HEK293 (cell line): ENCODE results near the gene ANKRD40.

Source experiments
- CTCF ChIP-seq: fragments of 450-650 bp; formaldehyde crosslinking; IDR thresholded peaks from 2 replicates; pipeline ENCODE4 v1.5.1; 2016; ENCODE audit warnings: missing biosample characterization, missing genetic modification characterization
- GLIS2 ChIP-seq: fragments of 450-650 bp; formaldehyde crosslinking; IDR thresholded peaks from 2 replicates; pipeline ENCODE4 v1.5.1; 2016; ENCODE audit warnings: missing biosample characterization, missing genetic modification characterization
- TCF7L2 ChIP-seq: IDR thresholded peaks from 2 replicates; pipeline ENCODE4 v1.6.1; 2011; ENCODE audit warnings: low read depth, mild to moderate bottlenecking, inconsistent platforms, low read length, moderate library complexity, borderline replicate concordance
- ZBTB17 ChIP-seq: fragments of 450-650 bp; formaldehyde crosslinking; IDR thresholded peaks from 2 replicates; pipeline ENCODE4 v1.5.1; 2016; ENCODE audit warnings: missing biosample characterization, missing genetic modification characterization
- ZBTB20 ChIP-seq: fragments of 450-650 bp; formaldehyde crosslinking; IDR thresholded peaks from 2 replicates; pipeline ENCODE4 v1.5.1; 2016; ENCODE audit warnings: missing biosample characterization, missing genetic modification characterization
- ZNF2 ChIP-seq: fragments of 450-650 bp; formaldehyde crosslinking; IDR thresholded peaks from 2 replicates; pipeline ENCODE4 v1.5.1; 2016; ENCODE audit warnings: missing biosample characterization, missing genetic modification characterization
- ZNF221 ChIP-seq: fragments of 450-650 bp; formaldehyde crosslinking; IDR thresholded peaks from 2 replicates; pipeline ENCODE4 v1.5.1; 2017; ENCODE audit warnings: missing biosample characterization, missing genetic modification characterization, borderline replicate concordance
- ZNF23 ChIP-seq: fragments of 450-650 bp; formaldehyde crosslinking; IDR thresholded peaks from 2 replicates; pipeline ENCODE4 v1.5.1; 2016; ENCODE audit warnings: missing biosample characterization, missing genetic modification characterization, borderline replicate concordance
- ZNF266 ChIP-seq: fragments of 450-650 bp; formaldehyde crosslinking; IDR thresholded peaks from 2 replicates; pipeline ENCODE4 v1.5.1; 2016; ENCODE audit warnings: missing biosample characterization, missing genetic modification characterization, low read depth
- ZNF341 ChIP-seq: fragments of 450-650 bp; formaldehyde crosslinking; IDR thresholded peaks from 2 replicates; pipeline ENCODE4; 2016; ENCODE audit warnings: low read depth, missing biosample characterization, missing genetic modification characterization
- ZNF350 ChIP-seq: fragments of 450-650 bp; formaldehyde crosslinking; IDR thresholded peaks from 2 replicates; pipeline ENCODE4 v1.5.0; 2017; ENCODE audit warnings: missing biosample characterization, mild to moderate bottlenecking, missing genetic modification characterization
- ZNF394 ChIP-seq: fragments of 450-650 bp; formaldehyde crosslinking; IDR thresholded peaks from 2 replicates; pipeline ENCODE4 v1.5.1; 2016; ENCODE audit warnings: missing biosample characterization, missing genetic modification characterization, mild to moderate bottlenecking, moderate library complexity, borderline replicate concordance
- ZNF398 ChIP-seq: fragments of 450-650 bp; formaldehyde crosslinking; IDR thresholded peaks from 2 replicates; pipeline ENCODE4 v1.5.1; 2017; ENCODE audit warnings: missing biosample characterization, missing genetic modification characterization
- ZNF548 ChIP-seq: fragments of 450-650 bp; formaldehyde crosslinking; IDR thresholded peaks from 2 replicates; pipeline ENCODE4 v1.5.1; 2016; ENCODE audit warnings: missing biosample characterization, missing genetic modification characterization
- ZNF561 ChIP-seq: fragments of 450-650 bp; IDR thresholded peaks from 2 replicates; pipeline ENCODE4 v1.5.1; 2018; ENCODE audit warnings: missing biosample characterization, missing genetic modification characterization, borderline replicate concordance
- ZNF658 ChIP-seq: fragments of 450-650 bp; formaldehyde crosslinking; IDR thresholded peaks from 2 replicates; pipeline ENCODE4; 2016; ENCODE audit warnings: missing biosample characterization, missing genetic modification characterization
- ZNF660 ChIP-seq: fragments of 450-650 bp; IDR thresholded peaks from 2 replicates; pipeline ENCODE4 v1.5.1; 2018; ENCODE audit warnings: missing biosample characterization, mild to moderate bottlenecking, missing genetic modification characterization
- ZNF776 ChIP-seq: fragments of 450-650 bp; formaldehyde crosslinking; IDR thresholded peaks from 2 replicates; pipeline ENCODE4 v1.5.0; 2017; ENCODE audit warnings: missing biosample characterization, missing genetic modification characterization, borderline replicate concordance
- ZNF830 ChIP-seq: fragments of 450-650 bp; IDR thresholded peaks from 2 replicates; pipeline ENCODE4 v1.5.0; 2018; ENCODE audit warnings: missing biosample characterization, missing genetic modification characterization, low read depth, mild to moderate bottlenecking, moderate library complexity
- ZNF837 ChIP-seq: fragments of 450-650 bp; formaldehyde crosslinking; IDR thresholded peaks from 2 replicates; pipeline ENCODE4 v1.5.1; 2016; ENCODE audit warnings: missing biosample characterization, missing genetic modification characterization
- TF ChIP-seq, protein P1 (sequence below): fragments of 450-650 bp; formaldehyde crosslinking; IDR thresholded peaks from 2 replicates; pipeline ENCODE4 v1.5.1; 2017; ENCODE audit warnings: missing biosample characterization, missing genetic modification characterization
- TF ChIP-seq, protein P2 (sequence below): sonication (generic); formaldehyde crosslinking; IDR thresholded peaks from 2 replicates; pipeline ENCODE4 v1.8.1; 2022; ENCODE audit warnings: mild to moderate bottlenecking, moderate library complexity, missing genetic modification reagents
- TF ChIP-seq, protein P3 (sequence below): fragments of 450-650 bp; formaldehyde crosslinking; conservative IDR thresholded peaks from 2 replicates; pipeline ENCODE4 v1.5.1; 2016; ENCODE audit warnings: low read depth, missing biosample characterization, missing genetic modification characterization
- TF ChIP-seq, protein P4 (sequence below): fragments of 450-650 bp; formaldehyde crosslinking; IDR thresholded peaks from 2 replicates; pipeline ENCODE4 v1.5.1; 2016; ENCODE audit warnings: missing biosample characterization, missing genetic modification characterization

ANKRD40 gene

DNA sequence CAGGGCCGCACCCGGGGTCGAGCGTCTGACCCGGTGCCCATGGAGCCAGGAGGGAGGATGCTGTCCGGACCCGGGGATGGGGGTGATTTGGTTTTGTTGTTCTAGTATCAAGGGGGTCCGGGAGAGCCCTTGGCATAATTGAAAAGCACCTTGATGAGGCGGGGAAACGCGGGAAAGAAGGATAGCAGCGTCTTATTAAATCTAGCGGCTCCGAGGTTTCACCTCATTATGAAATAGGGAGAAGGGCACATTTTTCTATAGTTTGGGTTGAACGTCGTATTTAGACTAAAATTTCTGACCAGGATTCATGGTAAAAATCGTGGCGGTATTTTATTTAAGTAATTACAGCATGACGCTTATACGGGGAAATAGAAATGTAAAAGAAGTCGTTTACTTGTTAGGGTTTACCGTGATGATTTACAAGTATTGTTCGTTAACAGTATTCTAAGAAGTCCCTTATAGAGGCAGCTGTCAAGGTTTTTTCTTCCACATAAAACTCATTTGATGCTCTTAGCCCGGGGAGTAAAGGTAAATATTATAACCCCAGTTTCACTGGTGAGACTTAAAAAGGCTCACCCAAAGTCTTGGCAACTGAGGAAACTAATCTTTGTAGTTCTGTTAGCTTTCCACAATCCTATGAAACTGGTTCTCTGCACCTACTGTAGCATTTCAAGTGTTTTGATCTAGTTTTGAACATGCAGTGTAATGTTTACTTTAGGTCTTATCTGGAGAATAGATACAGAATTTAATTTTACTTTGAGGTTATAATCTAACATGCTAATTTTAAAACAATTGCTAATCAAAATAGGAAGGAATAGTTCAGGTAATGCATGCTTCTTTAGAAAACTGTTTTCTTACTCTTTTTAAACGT lies 12.4 kb upstream of the ANKRD40 start (continued):
- no peak for TF ChIP-seq ZNF341 (tag by site-specific recombination)
- no peak for TF ChIP-seq ZNF561 (tag by site-specific recombination)
- TF ChIP-seq CTCF: 0 out of 2 replicates have a peak, but pooled peaks have one; percentile 5
- no peak for TF ChIP-seq ZNF548 (tag by site-specific recombination)
- TF ChIP-seq ZNF660 (tag by site-specific recombination): no peak
- no peak for TF ChIP-seq ZNF830
- TF ChIP-seq, protein P1, sequence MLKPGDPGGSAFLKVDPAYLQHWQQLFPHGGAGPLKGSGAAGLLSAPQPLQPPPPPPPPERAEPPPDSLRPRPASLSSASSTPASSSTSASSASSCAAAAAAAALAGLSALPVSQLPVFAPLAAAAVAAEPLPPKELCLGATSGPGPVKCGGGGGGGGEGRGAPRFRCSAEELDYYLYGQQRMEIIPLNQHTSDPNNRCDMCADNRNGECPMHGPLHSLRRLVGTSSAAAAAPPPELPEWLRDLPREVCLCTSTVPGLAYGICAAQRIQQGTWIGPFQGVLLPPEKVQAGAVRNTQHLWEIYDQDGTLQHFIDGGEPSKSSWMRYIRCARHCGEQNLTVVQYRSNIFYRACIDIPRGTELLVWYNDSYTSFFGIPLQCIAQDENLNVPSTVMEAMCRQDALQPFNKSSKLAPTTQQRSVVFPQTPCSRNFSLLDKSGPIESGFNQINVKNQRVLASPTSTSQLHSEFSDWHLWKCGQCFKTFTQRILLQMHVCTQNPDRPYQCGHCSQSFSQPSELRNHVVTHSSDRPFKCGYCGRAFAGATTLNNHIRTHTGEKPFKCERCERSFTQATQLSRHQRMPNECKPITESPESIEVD (tag by site-specific recombination): peak; percentile 58; the same call in 1 of the 2 replicates
- no peak for TF ChIP-seq ZNF658 (tag by site-specific recombination)
- TF ChIP-seq, protein P2, sequence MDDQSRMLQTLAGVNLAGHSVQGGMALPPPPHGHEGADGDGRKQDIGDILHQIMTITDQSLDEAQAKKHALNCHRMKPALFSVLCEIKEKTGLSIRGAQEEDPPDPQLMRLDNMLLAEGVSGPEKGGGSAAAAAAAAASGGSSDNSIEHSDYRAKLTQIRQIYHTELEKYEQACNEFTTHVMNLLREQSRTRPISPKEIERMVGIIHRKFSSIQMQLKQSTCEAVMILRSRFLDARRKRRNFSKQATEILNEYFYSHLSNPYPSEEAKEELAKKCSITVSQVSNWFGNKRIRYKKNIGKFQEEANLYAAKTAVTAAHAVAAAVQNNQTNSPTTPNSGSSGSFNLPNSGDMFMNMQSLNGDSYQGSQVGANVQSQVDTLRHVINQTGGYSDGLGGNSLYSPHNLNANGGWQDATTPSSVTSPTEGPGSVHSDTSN (CRISPR knock-in tag): no peak; the same call in 1 of the 2 replicates
- TF ChIP-seq ZNF266 (tag by site-specific recombination): no peak
- TF ChIP-seq, protein P3, sequence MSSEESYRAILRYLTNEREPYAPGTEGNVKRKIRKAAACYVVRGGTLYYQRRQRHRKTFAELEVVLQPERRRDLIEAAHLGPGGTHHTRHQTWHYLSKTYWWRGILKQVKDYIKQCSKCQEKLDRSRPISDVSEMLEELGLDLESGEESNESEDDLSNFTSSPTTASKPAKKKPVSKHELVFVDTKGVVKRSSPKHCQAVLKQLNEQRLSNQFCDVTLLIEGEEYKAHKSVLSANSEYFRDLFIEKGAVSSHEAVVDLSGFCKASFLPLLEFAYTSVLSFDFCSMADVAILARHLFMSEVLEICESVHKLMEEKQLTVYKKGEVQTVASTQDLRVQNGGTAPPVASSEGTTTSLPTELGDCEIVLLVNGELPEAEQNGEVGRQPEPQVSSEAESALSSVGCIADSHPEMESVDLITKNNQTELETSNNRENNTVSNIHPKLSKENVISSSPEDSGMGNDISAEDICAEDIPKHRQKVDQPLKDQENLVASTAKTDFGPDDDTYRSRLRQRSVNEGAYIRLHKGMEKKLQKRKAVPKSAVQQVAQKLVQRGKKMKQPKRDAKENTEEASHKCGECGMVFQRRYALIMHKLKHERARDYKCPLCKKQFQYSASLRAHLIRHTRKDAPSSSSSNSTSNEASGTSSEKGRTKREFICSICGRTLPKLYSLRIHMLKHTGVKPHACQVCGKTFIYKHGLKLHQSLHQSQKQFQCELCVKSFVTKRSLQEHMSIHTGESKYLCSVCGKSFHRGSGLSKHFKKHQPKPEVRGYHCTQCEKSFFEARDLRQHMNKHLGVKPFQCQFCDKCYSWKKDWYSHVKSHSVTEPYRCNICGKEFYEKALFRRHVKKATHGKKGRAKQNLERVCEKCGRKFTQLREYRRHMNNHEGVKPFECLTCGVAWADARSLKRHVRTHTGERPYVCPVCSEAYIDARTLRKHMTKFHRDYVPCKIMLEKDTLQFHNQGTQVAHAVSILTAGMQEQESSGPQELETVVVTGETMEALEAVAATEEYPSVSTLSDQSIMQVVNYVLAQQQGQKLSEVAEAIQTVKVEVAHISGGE (tag by site-specific recombination): no peak
- TF ChIP-seq ZBTB17: no peak
- no peak for TF ChIP-seq ZNF350 (tag by site-specific recombination)
- no peak for TF ChIP-seq ZNF221 (tag by site-specific recombination)
- 0 out of 2 replicates have a peak, but pooled peaks have one; percentile 28 for TF ChIP-seq ZNF394 (tag by site-specific recombination)
- TF ChIP-seq ZBTB20 (tag by site-specific recombination): peak; percentile 43; the same call in 1 of the 2 replicates
- no peak for TF ChIP-seq ZNF23
- TF ChIP-seq, protein P4, sequence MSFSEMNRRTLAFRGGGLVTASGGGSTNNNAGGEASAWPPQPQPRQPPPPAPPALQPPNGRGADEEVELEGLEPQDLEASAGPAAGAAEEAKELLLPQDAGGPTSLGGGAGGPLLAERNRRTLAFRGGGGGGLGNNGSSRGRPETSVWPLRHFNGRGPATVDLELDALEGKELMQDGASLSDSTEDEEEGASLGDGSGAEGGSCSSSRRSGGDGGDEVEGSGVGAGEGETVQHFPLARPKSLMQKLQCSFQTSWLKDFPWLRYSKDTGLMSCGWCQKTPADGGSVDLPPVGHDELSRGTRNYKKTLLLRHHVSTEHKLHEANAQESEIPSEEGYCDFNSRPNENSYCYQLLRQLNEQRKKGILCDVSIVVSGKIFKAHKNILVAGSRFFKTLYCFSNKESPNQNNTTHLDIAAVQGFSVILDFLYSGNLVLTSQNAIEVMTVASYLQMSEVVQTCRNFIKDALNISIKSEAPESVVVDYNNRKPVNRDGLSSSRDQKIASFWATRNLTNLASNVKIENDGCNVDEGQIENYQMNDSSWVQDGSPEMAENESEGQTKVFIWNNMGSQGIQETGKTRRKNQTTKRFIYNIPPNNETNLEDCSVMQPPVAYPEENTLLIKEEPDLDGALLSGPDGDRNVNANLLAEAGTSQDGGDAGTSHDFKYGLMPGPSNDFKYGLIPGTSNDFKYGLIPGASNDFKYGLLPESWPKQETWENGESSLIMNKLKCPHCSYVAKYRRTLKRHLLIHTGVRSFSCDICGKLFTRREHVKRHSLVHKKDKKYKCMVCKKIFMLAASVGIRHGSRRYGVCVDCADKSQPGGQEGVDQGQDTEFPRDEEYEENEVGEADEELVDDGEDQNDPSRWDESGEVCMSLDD (tag by site-specific recombination): no peak
- TF ChIP-seq GLIS2 (tag by site-specific recombination): no peak
- no peak for TF ChIP-seq TCF7L2
- TF ChIP-seq ZNF2 (tag by site-specific recombination): 0 out of 2 replicates have a peak, but pooled peaks have one; percentile 27
- no peak for TF ChIP-seq ZNF776 (tag by site-specific recombination)
- TF ChIP-seq ZNF837 (tag by site-specific recombination): no peak
- no peak for TF ChIP-seq ZNF398
